Eye (tissue), 1 donor: ENCODE measurements around the gene PTPN2.

Experiments used
- DNase-seq: peaks from one replicate; pipeline ENCODE4 v3.0.0-alpha.2; 2015

PTPN2 gene

DNA sequence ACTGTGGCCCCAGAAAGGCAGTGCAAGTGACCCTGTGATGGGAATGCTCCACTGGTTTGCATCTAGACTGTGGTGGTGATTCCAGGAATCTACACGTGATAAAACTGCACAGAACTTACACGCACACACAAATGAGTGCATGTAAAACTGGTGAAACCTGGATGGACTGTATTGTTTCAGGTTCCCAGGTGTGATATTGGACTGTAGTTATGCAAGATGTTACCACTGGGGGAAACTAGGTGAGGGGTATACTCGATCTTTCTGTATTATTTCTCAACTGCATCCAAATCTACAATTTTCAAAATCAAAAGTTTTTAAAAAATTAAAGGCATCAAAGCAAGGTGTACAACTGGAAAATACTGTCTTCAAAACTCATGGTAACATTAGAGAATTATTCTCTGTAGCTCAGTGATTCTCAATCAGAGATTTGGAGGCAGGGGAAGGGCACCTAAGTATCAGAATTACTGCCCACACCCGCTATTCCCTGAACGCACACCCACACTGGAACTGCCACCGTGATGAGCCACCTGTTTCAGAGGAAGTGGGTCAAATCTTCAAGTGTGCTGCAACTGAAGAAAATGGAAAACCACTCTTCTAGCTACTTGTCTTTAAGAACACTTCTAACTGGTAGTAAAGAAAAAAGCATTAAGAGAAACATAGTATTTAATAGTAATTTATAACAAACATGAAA, 26.7 kb downstream of the PTPN2 start:
- DNase-seq: no peak

DNA sequence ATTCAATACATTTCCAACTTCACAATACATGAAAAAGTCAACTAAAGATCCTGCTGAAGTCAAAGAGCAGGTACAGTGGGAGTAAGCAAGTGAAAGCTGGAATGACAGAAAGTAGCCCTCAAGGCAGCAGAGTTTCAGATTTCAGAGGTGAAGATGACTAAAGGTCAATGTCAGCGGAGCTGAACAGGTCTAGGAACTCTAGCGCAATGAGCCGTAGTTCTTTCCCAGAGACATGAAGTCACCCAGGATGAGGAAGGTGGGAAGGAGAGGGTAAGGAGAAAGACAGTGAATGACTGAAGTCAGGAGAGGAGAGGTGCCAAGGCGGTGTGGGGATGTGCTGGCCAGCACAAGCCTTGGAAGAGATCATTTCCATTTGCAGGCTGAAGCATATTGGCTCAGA, 28.1 kb downstream of the PTPN2 start:
- no peak for DNase-seq

DNA sequence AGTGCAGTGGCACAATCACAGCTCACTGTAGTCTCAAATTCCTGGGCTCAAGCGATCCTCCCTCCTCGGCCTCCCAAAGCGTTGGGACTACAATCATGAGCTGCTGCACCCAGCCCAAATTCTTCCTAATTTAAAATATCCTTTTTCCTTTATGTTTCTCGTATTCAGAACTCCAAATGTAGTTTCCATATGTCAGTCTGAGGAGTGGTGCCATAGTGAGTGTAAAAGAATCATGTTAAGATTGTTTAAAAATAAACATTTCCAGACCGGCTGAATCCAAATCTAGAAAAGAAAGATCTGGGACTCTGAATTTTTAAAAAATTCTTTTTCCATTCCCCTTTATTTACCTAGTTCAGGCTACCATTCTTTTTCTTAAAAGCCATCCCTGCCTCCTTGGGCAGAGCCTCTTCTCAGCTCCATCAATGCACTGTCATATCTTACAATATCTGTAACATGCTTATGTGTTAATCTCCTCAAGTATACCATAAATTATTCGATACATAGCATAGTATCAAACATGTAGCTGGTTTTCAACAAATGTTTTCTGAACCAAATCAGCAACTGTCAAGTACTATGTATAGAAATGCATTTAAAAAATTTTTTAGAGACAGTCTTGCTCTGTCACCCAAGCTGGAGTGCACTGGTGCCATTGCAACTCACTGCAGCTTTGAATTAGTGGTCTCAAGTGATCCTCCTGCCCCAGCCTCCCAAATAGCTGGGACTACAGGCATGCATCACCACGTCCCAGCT, 31.3 kb downstream of the PTPN2 start:
- no peak for DNase-seq

DNA sequence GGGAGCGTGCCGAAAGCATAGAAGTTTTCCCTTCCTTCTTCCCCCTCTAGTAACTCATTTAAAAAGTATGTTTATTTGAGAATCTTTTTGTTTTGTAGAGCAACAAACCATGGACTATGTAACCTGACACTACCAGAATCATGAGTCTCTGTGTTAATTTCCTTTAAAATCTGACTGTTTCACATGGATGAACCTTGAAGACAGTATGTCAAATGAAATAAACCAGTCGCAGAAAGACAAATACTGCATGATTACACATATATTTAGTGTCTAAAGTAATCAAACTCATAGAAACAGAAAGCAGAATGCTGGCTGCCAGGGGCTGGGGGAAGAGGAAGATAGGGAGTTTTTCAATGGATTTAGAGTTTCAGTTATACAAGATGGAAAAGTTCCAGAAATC, 32.3 kb downstream of the PTPN2 start:
- peak; percentile 18 for DNase-seq

DNA sequence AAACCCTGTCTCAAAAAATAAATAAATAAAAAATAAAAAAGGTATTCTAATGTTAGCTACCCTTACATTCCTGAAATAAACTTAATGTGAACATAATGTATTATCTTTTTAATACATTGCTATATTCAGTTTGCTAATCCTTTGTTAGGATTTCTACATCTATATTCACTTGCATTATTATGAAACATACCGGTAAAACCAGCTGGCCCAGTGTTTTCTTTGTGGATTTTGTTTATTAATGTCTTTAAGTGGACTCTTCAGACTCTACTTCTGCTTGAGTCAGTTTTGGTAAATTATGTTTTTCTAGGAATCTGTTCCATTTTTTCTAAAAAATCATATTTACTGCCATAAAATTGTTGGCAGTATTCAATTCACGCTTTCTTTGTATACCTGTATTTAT, 34.5 kb downstream of the PTPN2 start:
- DNase-seq: no peak

DNA sequence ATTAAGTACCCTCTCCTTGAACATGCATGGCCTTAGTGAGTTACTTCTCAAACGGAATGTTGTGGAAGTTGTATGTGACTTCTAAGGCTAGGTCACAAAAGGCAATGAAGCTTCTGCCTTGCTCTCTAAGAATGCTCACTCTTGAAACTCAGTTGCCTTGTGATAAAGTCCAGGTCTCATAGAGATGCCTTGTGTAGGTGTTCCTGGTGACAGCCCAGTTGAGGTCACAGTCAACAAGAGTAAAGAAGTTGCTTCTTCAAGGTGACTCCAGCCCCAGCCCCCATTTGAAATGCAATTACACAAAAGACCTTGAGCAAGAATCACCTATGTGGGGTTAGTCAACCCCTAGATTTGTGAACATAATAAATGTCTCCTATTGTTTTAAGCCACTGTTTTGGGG, 35.6 kb downstream of the PTPN2 start:
- no peak for DNase-seq

DNA sequence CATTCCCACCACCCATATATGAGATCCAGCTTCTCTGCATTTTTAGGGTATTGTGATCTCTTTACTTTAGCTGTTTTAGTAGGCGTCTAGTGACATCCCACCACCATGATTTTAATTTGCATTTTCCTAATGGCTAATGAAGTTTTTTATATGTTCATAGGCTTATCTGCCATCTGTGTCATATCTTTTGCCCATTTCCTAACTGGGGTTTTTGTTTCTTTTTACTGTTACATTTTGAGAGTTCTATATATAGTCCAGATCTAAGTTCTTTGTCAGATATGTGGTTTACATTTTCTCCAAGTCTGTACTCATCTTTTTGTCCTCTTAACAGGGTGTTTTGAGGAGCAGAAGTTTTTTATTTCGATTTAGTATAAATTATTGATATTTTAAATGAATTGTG, 39.6 kb downstream of the PTPN2 start:
- DNase-seq: no peak

DNA sequence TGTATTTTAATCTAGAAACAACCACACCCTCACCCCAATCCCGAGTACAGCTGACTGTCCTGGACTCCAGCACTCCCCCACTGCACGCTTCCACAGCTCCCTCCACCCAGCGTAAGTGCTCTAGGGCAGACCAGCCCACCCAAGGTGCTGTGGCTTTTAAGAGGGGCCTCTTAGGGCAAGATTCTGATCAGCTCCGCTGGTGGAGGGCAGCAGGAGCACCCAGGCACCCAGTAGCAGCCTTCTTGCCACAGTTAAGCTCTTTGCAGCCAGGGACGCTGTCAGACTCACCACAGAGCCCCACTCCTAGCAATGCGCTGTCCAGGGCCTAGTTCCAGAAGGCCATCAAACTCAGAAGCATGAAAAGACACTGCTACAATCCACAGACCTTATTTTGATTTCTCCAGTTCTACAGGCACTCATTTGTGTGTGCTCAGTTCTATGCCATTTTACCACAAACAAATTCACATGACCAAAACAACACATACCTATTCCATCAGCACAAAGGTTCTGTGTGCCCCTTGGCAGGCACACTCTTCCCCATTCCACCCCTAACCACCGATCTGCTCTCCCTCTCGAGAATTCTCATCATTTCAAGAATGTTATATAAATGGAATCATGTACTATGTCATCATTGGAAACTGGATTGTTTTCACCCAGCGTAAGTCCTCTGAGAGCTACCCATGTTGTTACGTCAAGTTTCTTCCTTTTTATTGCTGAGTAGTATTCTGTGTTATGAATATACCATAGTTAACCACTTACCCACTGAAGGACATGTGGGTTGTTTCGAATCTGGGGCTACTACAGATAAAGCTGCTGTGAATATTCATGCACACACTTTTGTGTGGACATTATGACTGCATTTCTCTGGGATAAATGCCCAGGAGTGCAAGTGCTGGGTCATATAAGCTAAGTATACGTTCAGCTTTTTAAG, 40.4 kb downstream of the PTPN2 start:
- no peak for DNase-seq

DNA sequence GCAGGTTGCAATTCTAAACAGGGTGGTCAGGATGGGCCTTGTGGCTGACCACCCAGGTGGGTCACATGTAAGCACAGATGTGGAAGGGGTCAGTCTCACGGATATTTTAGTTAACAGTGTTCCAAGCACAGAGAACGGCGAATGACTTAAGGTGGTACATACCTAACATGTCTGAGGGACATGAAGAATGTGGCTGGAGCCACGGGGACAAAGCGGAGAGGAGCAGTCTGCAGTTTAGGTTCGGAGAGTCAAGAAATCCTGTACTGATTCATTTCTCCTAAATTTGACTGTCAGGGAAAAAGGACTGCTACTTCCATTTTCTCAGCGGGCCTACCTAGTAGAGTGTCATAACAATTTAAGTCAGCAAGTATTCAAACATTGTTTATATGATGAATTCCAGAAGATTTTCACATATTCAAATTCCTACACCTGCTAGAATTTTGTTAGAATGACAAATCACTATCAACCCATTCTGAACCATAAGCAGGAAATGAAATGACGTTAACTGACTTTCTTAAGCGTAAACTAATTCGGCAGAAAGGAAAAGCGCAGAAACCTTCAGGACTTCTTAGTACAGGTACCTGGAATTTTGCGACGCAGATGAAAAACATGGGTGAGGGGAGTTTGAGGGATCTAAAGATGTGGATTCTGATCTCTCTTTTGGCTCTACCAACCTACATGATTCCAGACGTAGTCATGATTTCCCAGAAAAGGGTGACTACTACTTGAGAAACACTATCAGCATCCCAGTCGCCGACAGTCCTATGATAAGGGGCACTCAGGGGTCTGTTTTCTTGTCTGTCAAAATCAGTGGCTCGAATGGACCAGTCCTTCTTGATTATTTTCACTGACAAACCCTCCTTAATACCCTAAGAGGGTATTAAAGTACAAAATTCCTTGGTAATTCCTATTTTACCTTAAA, 41.3 kb downstream of the PTPN2 start:
- DNase-seq: no peak

DNA sequence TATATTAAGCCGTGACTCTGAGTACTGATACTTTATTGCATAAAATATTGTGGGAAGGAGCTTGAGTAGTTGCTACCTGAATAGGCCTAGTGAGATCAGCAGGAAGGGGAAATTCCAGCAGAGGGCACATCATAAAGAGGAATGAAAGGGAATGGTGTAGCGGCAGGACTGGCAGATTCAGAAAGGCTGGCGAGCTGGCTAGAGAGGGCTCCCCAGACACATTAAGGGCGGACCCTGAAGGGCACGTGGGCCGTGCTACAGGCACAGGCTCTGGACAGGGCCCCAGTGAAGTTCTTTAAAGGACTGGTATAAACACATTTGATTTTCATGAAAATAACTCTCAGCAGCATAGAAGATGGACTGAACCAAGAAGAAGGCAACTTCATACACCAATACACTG, 43.0 kb downstream of the PTPN2 start:
- DNase-seq: no peak

DNA sequence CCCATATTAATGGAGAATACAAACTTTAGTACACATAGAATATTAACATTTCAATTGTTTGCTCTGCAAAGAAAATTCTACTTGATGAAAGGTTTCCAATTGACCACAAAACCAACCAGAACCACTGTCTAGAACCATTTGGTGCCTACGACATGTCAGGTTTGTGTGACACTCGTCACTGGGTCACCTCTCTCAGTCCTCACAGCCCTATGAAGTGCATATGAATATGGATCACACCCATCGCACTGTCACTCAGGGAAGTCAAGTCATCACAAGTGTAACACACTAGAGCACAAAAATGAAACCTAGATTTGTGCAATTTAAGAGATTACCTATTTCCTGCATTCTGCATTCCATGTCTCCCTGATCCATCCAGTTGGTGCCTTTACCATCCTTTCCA, 43.7 kb downstream of the PTPN2 start:
- DNase-seq: no peak

DNA sequence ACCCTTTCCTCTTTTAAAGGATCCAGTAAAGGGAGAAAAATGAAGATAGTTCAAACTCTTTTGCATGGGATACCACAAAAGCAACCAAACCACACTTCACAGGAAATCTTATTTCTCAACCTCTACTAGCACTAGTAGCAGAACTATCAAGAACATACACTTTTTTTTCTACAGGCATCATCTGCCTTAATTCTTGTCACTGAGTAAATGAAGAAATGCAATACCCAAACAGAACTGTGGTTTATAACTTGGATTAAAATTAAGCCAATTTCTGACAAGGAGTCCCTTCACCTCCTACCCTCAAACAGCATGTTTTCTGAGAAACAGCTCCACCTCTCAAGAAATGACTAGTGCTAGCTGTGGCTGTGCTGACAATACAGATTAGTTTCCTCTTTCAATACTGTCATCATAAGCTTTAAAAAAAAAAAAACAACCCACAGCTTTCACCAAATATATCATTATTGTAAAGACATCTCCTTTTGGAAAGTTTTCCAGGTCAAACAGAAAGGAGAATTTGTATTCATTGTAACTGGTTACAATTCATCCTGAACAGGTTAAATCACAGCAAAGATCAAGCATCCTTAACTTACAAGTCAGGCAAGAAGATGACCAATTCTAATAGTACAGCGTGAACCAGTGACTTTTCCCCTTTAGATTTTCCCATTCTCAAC, 44.4 kb downstream of the PTPN2 start:
- DNase-seq: no peak

DNA sequence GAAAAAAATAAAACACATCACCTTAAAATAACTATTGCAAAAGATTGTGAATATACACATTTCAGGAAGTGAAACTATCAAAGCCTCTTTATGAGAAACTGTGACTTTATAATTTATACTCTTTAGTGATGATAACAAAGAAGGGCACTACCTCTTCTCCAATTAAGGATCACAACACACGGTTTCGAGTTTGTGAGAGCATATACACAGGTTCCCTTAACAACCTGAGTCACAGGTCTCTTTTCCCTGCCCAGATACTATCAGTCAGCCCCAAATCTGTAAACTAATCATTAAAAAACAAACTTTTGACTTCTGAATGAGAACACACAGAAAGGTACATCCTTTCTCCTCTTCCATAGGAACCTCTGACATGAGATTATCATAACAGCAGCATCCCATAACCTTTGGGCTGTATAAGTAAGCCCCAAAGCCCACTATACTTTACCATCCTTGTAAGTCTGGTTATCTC, 44.9 kb downstream of the PTPN2 start:
- DNase-seq: no peak

DNA sequence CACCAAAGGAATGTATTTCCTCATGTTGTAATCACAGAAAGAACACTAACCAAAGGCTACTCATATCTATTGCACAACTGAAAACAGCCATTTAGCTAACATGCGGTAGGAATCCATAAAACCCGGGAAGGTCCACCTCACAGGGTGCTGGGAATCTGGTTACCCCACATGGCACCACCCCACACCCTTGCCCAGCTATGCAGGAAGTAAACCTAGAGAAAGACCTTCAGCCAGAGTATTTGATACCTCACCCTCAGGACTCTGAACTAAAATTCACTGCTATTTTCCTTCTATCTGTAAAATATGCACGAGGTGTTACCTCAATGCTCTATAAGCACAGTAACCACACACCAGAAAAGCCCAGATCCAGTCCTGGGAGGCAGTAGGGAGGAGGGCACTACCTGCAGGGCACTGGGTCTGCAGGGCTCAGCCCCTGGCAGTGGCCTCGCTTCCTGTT, 45.8 kb downstream of the PTPN2 start:
- peak; percentile 20 for DNase-seq

DNA sequence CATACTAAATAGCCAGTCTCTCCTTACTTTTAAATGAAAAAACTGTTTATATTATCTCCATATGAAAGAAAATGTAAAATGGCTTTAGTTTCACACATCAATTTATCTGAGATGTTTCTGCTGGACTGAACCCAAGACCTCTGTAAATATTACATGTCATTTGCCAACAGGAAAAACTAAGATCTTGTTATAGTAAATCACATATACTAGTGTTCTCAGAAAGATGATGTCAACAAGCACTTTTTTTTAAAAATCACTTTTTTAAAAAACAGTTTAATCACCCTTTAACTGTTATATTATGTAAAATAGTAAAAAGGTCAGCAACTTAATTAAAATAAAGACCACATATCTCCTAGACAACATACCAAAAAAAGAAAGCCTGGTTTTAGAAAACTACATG, 46.3 kb downstream of the PTPN2 start:
- no peak for DNase-seq

DNA sequence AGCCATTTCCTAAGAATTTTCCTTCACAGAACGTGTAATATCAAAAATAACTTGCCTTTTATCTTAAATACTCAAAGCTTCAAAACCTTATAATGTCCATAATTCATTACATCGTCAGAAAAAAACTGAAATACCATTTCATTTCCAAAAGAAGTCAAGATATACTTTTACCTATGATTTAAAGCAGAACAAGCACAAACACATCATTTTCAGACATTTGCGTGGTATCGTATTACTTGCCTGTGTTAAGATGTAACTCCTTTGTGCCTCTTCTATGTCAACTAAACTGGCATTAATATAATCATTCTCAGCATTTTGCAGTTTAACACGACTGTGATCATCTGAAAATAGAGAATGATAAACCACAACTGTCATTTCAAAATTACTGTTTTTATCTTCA, 47.5 kb downstream of the PTPN2 start:
- DNase-seq: no peak

DNA sequence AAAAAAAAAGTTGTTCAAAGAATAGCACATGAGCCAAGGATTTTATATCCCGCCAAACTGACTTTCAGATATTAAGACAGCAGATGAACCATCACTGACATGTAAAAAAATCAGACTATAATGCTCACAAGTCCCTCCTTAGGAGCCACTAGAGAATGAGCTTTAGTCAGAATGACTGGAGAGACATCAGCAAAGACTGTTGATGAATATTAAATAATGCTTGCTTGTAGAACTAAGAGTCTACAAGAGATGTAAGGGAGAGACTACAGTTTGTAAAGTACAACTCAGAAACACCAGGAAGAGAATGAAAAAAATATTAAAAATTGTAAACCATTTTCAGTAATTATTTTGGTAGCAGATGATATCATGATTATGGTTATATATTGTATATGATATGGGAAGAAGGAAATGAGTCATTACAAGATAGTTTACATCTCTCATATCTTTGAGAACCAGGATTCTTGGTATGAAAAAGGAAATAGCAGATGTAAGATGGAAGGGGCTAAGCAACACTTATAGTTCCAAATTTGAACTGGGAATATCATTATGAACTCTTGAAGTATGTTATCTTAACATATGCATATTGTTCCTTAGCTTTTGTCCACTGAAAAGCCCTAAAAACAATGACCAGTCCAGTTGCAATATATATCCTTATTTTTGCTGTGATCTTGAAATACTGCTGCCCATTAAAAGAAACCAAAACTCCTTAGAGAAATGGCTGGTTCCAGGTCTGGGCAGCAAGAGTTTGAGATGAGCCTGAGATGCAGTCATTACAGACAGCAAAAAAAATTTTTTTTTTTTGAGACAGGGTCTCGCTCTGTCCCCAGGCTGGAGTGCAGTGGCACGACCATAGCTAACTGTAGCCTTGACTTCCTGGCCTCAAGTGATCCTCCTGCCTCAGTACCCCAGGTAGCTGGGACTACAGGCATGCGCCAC, 55.7 kb downstream of the PTPN2 start:
- DNase-seq: no peak

DNA sequence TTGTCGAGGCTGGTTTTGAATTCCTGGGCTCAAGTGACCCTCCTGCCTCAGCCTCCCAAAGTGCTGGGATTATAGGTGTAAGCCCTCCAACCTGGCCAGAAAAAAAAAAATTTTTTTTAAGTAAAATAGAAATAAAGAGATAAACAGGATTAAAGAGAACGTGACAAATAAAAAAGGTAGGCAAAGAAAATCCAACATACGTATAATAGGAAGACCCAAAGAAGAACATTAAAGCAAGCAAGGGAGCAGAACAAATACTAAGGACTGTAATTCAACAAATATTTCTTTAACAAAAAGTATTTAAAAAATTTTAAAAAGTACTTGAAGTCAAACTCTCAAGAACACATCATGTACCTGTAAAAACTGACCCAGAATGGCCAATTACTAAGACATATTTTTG, 56.4 kb downstream of the PTPN2 start:
- peak; percentile 10 for DNase-seq

DNA sequence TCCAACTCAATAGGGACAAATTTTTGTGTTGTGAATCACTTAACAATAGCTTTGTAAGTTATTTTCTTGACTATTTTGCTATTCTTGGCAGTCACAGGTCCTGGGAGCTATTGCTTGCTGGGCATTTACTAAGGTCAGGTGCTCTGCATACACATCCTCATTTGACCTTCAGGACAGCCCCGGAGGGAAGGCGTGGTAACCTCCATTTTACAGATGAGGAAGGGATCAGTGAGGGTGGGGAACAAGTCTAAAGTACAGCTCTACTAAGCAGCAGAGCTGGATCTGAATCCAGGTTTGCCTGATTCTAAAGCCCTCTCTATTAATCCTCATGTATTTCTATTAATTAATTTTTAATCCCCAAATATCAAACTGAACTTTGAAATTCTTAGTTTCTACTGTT, 58.8 kb downstream of the PTPN2 start:
- DNase-seq: no peak

DNA sequence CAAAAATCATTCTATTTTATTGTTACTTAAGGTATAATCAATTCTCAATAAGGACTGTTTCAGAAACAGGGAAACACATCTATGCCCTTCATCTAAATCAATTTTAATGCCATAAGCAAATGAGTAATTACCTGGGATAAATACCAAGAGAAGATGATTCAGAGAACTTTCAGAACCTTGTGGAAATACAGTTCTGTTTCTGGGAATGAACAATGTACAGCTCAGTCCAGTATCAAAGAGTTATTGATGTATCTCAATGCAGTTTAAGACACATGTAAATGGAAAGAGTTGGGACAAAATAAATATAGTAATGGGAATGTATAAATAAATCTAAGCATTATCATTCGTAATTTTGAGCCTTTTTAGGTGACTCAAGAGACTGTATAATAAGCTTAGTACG, 60.1 kb downstream of the PTPN2 start:
- DNase-seq: no peak

DNA sequence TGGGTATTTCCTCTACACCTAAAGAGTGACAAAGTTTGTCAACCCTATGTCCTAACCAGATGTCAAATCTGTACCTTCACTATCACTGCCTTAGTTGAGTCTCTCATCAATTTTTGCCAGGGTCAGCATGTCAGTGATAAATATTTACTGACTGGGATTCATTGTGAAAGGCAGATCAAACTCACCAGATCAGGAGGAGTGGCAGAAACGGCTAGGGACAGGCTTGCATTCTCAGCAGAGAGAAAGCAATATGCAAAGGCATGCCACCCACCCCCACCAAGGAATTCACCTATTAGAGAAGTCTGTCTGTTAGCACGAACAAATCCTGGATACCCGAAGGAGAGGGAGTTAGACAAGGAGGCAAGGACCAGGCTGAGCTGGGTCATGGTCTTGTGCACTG, 62.6 kb downstream of the PTPN2 start:
- DNase-seq: no peak
